Measurements from ENCODE around the gene CNTN4. TPM values are rescaled to one million over a fixed set of nuclear protein-coding genes. Genes with fewer than 3 reads are reported as not detected.

CNTN4 gene
- total RNA-seq, 1 experiment from 2014 or later, result 1.6 TPM

DNA sequence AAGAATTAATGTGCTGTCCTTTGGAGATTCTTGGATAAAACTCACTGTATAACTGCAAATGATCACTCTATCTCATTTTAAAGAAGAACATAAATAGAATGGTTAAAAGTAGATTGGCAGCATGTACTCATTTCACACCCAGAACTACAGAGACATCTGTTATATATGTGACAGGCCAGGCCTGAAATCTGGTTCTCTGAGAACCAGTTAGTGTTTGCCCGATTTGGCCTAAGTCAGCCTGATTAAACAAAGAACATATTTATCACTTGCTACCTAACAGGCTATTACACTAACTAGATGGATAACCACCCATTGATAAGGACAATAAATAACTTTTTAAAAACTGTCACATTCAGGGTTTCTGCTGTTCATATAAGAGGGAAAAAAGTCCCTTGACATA lies 460.1 kb downstream of the CNTN4 start:
- WGBS (ENCODE audit: extremely low coverage, insufficient read length, low lambda C conversion rate), result no CpG with 5 or more reads among the region's 1 CpG
- Histone ChIP-seq H3K4ac (ENCODE audit: low read depth, low read length) (no peak overlapping the region), H3K56ac (ENCODE audit: insufficient read length, low read depth, low read length) (no peak overlapping the region), H3K18ac (ENCODE audit: insufficient read length, low read depth, low read length) (no peak overlapping the region), H3K23me2 (ENCODE audit: insufficient read length, low read depth, low read length, poor library complexity, severe bottlenecking) (no peaks in the 10 kb centered on the region), H3K79me1 (ENCODE audit: insufficient read depth, low read depth, low read length, poor library complexity, severe bottlenecking) (no peaks in the 10 kb centered on the region), H3K23ac (ENCODE audit: insufficient read length, low read depth, low read length) (no peak overlapping the region), H2BK20ac (ENCODE audit: low read depth, low read length, poor library complexity, severe bottlenecking) (no peak overlapping the region), H2BK120ac (ENCODE audit: low read depth, low read length, poor library complexity, severe bottlenecking) (no peak overlapping the region), H4K91ac (ENCODE audit: insufficient read length, low read depth, low read length) (no peak overlapping the region), H3K27me3 (ENCODE audit: insufficient read depth, low read length) (no peaks in the 10 kb centered on the region), H3T11ph (ENCODE audit: low read length) (no peak overlapping the region), H2BK15ac (ENCODE audit: low read depth, low read length) (no peak overlapping the region), H2AFZ (ENCODE audit: low read length) (no peak overlapping the region), H4K8ac (replicated peaks; ENCODE audit: insufficient read length, low read depth, low read length) (no peak overlapping the region), H3K14ac (ENCODE audit: insufficient read depth, low read length) (no peak overlapping the region), H4K20me1 (ENCODE audit: control insufficient read depth, insufficient read depth, insufficient read length) (no peaks in the 10 kb centered on the region), H2AK5ac (ENCODE audit: insufficient read length, low read length) (no peak overlapping the region), H2BK5ac (ENCODE audit: insufficient read length, low read length) (no peak overlapping the region), H3K4me2 (ENCODE audit: insufficient read depth, insufficient read length, low read length) (no peak overlapping the region), H4K5ac (ENCODE audit: insufficient read length, low read depth, low read length) (no peak overlapping the region), H3K9ac (ENCODE audit: extremely low read depth, insufficient read length, low read length) (no peak overlapping the region), H2BK12ac (ENCODE audit: insufficient read length, low read depth, low read length) (no peak overlapping the region), H3K79me2 (ENCODE audit: insufficient read depth, low read length) (no peaks in the 10 kb centered on the region), H3K4me1 (ENCODE audit: insufficient read depth, low read length) (no peaks in the 10 kb centered on the region), H3K27ac (ENCODE audit: insufficient read length, low read depth, low read length) (no peak overlapping the region), H3K9me3 (ENCODE audit: control insufficient read depth, low read depth, low read length) (no peaks in the 10 kb centered on the region)
- no peak overlapping the region for H3K27ac Mint-ChIP-seq
- TF ChIP-seq, protein P1, sequence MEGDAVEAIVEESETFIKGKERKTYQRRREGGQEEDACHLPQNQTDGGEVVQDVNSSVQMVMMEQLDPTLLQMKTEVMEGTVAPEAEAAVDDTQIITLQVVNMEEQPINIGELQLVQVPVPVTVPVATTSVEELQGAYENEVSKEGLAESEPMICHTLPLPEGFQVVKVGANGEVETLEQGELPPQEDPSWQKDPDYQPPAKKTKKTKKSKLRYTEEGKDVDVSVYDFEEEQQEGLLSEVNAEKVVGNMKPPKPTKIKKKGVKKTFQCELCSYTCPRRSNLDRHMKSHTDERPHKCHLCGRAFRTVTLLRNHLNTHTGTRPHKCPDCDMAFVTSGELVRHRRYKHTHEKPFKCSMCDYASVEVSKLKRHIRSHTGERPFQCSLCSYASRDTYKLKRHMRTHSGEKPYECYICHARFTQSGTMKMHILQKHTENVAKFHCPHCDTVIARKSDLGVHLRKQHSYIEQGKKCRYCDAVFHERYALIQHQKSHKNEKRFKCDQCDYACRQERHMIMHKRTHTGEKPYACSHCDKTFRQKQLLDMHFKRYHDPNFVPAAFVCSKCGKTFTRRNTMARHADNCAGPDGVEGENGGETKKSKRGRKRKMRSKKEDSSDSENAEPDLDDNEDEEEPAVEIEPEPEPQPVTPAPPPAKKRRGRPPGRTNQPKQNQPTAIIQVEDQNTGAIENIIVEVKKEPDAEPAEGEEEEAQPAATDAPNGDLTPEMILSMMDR (conservative IDR thresholded peaks at IDR 0.05), result no peak
- no peak for DNase-seq
- H3K27me3 Mint-ChIP-seq (ENCODE audit: low read depth), result no peaks in the 10 kb centered on the region
- H3K36me3 Mint-ChIP-seq (ENCODE audit: insufficient read depth in 1 of 3, low read depth in 3 of 3), result no peaks in the 10 kb centered on the region
- H3K4me3 Mint-ChIP-seq, result no peak overlapping the region
- no peaks in the 10 kb centered on the region for H3K9me3 Mint-ChIP-seq
- H3K4me1 Mint-ChIP-seq, result no peaks in the 10 kb centered on the region

Measured in H9 (cell line).